ENCODE results near the gene ATG101. TPM values are rescaled to one million over a fixed set of nuclear protein-coding genes. Genes with fewer than 3 reads are reported as not detected.

Gene ATG101
- 13.3 TPM for polyA plus RNA-seq (2013)

GRCh38 chr12:52069327-52070184 is at the start of gene ATG101:
TSS of gene ATG101 (plus strand) at chr12:52069978. CDS start at chr12:52073651, 3,673 bp downstream.
- ChIA-PET CTCF (interaction anchor here (1.0 to 31.9 kb wide), 10 partner anchors 9 to 43 kb away, joined by 3 to 661 read pairs (median 6); partner anchors contain the start of gene SMIM41), POLR2A (interaction anchor here (0.6 to 3.7 kb wide), 11 partner anchors 10 to 47 kb away, joined by 3 to 20 read pairs (median 4); partner anchors contain the start of gene NR4A1)
- Histone ChIP-seq H3K27me3 (replicated peaks in 2 of 5; ENCODE audit: control insufficient read depth in 4 of 5, insufficient read depth in 5 of 5, low read length in 4 of 5) (no peaks in the 10 kb centered on the region), H3K9me3 (ENCODE audit: control extremely low read depth in 1 of 5, control insufficient read depth in 4 of 5, insufficient read depth in 2 of 5, low read depth in 1 of 5, low read length in 4 of 5) (no peaks in the 10 kb centered on the region), H3K4me3 (ENCODE audit: control insufficient read depth in 1 of 7, extremely low read depth in 1 of 7, insufficient read depth in 4 of 7, low read depth in 2 of 7, low read length in 6 of 7) (peak within 1 kb of the TSS; percentile 69 to 99 (median 93)), H3K4me1 (ENCODE audit: control extremely low read depth in 1 of 4, control insufficient read depth in 4 of 4, insufficient read depth in 4 of 4, low read length in 3 of 4) (peaks cover 4 to 19% (median 18%) of the 10 kb centered on the region in 4 experiments), H3K36me3 (ENCODE audit: control insufficient read depth in 4 of 4, insufficient read depth in 4 of 4, low read length in 3 of 4) (peaks cover 4 to 22% (median 13%) of the 10 kb centered on the region in 4 experiments), H3K27ac (ENCODE audit: insufficient read depth in 1 of 2, low read depth in 1 of 2, low read length in 2 of 2, poor library complexity in 1 of 2, severe bottlenecking in 2 of 2) (peak within 1 kb of the TSS; percentile 95 to 98)
- DNase-seq: peak; percentile 96 to 98 (median 97)
- 0% methylated on average over 35 of the region's 60 CpGs for WGBS (ENCODE audit: insufficient coverage)

- ChIA-PET CTCF (interaction anchor here (0.8 to 16.1 kb wide), 17 partner anchors 9 to 207 kb away, joined by 3 to 661 read pairs (median 5); partner anchors contain the start of genes ATG101, SMIM41 and TAMALIN), POLR2A (interaction anchor here (1.6 to 6.4 kb wide), 3 partner anchors 11 to 28 kb away, joined by 11 to 120 read pairs (median 38); partner anchors contain the start of gene TAMALIN)
- H3K4me3 ChIP-seq (ENCODE audit: control insufficient read depth in 1 of 7, extremely low read depth in 1 of 7, insufficient read depth in 4 of 7, low read depth in 2 of 7, low read length in 6 of 7): peak overlapping the region in 5 of 7 experiments; percentile 11 to 72 (median 39)
- no peaks in the 10 kb centered on the region for H3K27me3 ChIP-seq (replicated peaks in 2 of 5; ENCODE audit: control insufficient read depth in 4 of 5, insufficient read depth in 5 of 5, low read length in 4 of 5)
- H3K9me3 ChIP-seq (ENCODE audit: control extremely low read depth in 1 of 5, control insufficient read depth in 4 of 5, insufficient read depth in 2 of 5, low read depth in 1 of 5, low read length in 4 of 5): no peaks in the 10 kb centered on the region
- WGBS (ENCODE audit: insufficient coverage): 2% methylated on average over 7 of the region's 9 CpGs
- H3K27ac ChIP-seq (ENCODE audit: insufficient read depth in 1 of 2, low read depth in 1 of 2, low read length in 2 of 2, poor library complexity in 1 of 2, severe bottlenecking in 2 of 2): no peak overlapping the region
- DNase-seq: peak; percentile 75 to 84 (median 82)
- no peaks in the 10 kb centered on the region for H3K36me3 ChIP-seq (ENCODE audit: control insufficient read depth in 4 of 4, insufficient read depth in 4 of 4, low read length in 3 of 4)
- peaks cover 8 to 40% (median 38%) of the 10 kb centered on the region in 4 experiments for H3K4me1 ChIP-seq (ENCODE audit: control extremely low read depth in 1 of 4, control insufficient read depth in 4 of 4, insufficient read depth in 4 of 4, low read length in 3 of 4)
These were observed 49.0 kb upstream of the ATG101 start for GRCh38 chr12:52020539-52021336.

GRCh38 chr12:52022841-52023181 is 47.0 kb upstream of the ATG101 start:
- DNase-seq: peak in 1 of 3 donors; percentile 23
- H3K36me3 ChIP-seq (ENCODE audit: control insufficient read depth in 4 of 4, insufficient read depth in 4 of 4, low read length in 3 of 4): no peaks in the 10 kb centered on the region
- peaks cover 8 to 46% (median 43%) of the 10 kb centered on the region in 4 experiments for H3K4me1 ChIP-seq (ENCODE audit: control extremely low read depth in 1 of 4, control insufficient read depth in 4 of 4, insufficient read depth in 4 of 4, low read length in 3 of 4)
- no peaks in the 10 kb centered on the region for H3K27me3 ChIP-seq (replicated peaks in 2 of 5; ENCODE audit: control insufficient read depth in 4 of 5, insufficient read depth in 5 of 5, low read length in 4 of 5)
- peak overlapping the region; percentile 51 to 86 (median 70) for H3K4me3 ChIP-seq (ENCODE audit: control insufficient read depth in 1 of 7, extremely low read depth in 1 of 7, insufficient read depth in 4 of 7, low read depth in 2 of 7, low read length in 6 of 7)
- ChIA-PET CTCF (interaction anchor here (1.1 to 16.1 kb wide), 12 partner anchors 15 to 129 kb away, joined by 4 to 661 read pairs (median 18); partner anchors contain the start of genes ATG101, NR4A1, SMIM41 and TAMALIN), POLR2A (interaction anchor here (0.8 to 6.4 kb wide), 14 partner anchors 9 to 654 kb away, joined by 3 to 120 read pairs (median 5); partner anchors contain the start of genes ATG101, NR4A1 and TAMALIN)
- WGBS (ENCODE audit: insufficient coverage): 0% methylated on average over 4 of the region's 14 CpGs
- H3K27ac ChIP-seq (ENCODE audit: insufficient read depth in 1 of 2, low read depth in 1 of 2, low read length in 2 of 2, poor library complexity in 1 of 2, severe bottlenecking in 2 of 2): peak overlapping the region; percentile 25 to 78
- no peaks in the 10 kb centered on the region for H3K9me3 ChIP-seq (ENCODE audit: control extremely low read depth in 1 of 5, control insufficient read depth in 4 of 5, insufficient read depth in 2 of 5, low read depth in 1 of 5, low read length in 4 of 5)

GRCh38 chr12:52023182-52023975 is 46.4 kb upstream of the ATG101 start:
- peak overlapping the region; percentile 25 to 78 for H3K27ac ChIP-seq (ENCODE audit: insufficient read depth in 1 of 2, low read depth in 1 of 2, low read length in 2 of 2, poor library complexity in 1 of 2, severe bottlenecking in 2 of 2)
- WGBS (ENCODE audit: insufficient coverage): under 1% methylated on average over 53 of the region's 70 CpGs
- H3K36me3 ChIP-seq (ENCODE audit: control insufficient read depth in 4 of 4, insufficient read depth in 4 of 4, low read length in 3 of 4): no peaks in the 10 kb centered on the region
- H3K27me3 ChIP-seq (replicated peaks in 2 of 5; ENCODE audit: control insufficient read depth in 4 of 5, insufficient read depth in 5 of 5, low read length in 4 of 5): no peaks in the 10 kb centered on the region
- peak; percentile 83 to 95 (median 90) for DNase-seq
- H3K4me3 ChIP-seq (ENCODE audit: control insufficient read depth in 1 of 7, extremely low read depth in 1 of 7, insufficient read depth in 4 of 7, low read depth in 2 of 7, low read length in 6 of 7): peak overlapping the region; percentile 51 to 86 (median 70)
- H3K4me1 ChIP-seq (ENCODE audit: control extremely low read depth in 1 of 4, control insufficient read depth in 4 of 4, insufficient read depth in 4 of 4, low read length in 3 of 4): peaks cover 8 to 46% (median 43%) of the 10 kb centered on the region in 4 experiments
- H3K9me3 ChIP-seq (ENCODE audit: control extremely low read depth in 1 of 5, control insufficient read depth in 4 of 5, insufficient read depth in 2 of 5, low read depth in 1 of 5, low read length in 4 of 5): no peaks in the 10 kb centered on the region
- ChIA-PET POLR2A (interaction anchor here (0.8 to 6.4 kb wide), 15 partner anchors 9 to 654 kb away, joined by 3 to 120 read pairs (median 5); partner anchors contain the start of genes ATG101, NR4A1 and TAMALIN), CTCF (interaction anchor here (1.1 to 16.1 kb wide), 12 partner anchors 15 to 129 kb away, joined by 4 to 661 read pairs (median 18); partner anchors contain the start of genes ATG101, NR4A1, SMIM41 and TAMALIN)

GRCh38 chr12:52023976-52024688 is 45.6 kb upstream of the ATG101 start:
- Histone ChIP-seq H3K27ac (ENCODE audit: insufficient read depth in 1 of 2, low read depth in 1 of 2, low read length in 2 of 2, poor library complexity in 1 of 2, severe bottlenecking in 2 of 2) (peak overlapping the region in 1 of 2 experiments; percentile 61), H3K4me1 (ENCODE audit: control extremely low read depth in 1 of 4, control insufficient read depth in 4 of 4, insufficient read depth in 4 of 4, low read length in 3 of 4) (peaks cover 8 to 46% (median 43%) of the 10 kb centered on the region in 4 experiments), H3K27me3 (replicated peaks in 2 of 5; ENCODE audit: control insufficient read depth in 4 of 5, insufficient read depth in 5 of 5, low read length in 4 of 5) (no peaks in the 10 kb centered on the region), H3K36me3 (ENCODE audit: control insufficient read depth in 4 of 4, insufficient read depth in 4 of 4, low read length in 3 of 4) (no peaks in the 10 kb centered on the region), H3K4me3 (ENCODE audit: control insufficient read depth in 1 of 7, extremely low read depth in 1 of 7, insufficient read depth in 4 of 7, low read depth in 2 of 7, low read length in 6 of 7) (peak overlapping the region; percentile 11 to 86 (median 70)), H3K9me3 (ENCODE audit: control extremely low read depth in 1 of 5, control insufficient read depth in 4 of 5, insufficient read depth in 2 of 5, low read depth in 1 of 5, low read length in 4 of 5) (no peaks in the 10 kb centered on the region)
- CTCF ChIA-PET: interaction anchor here (0.6 to 16.1 kb wide), 18 partner anchors 16 to 1348 kb away, joined by 3 to 661 read pairs (median 8); partner anchors contain the start of genes ATG101, NR4A1, SMIM41 and TAMALIN
- no peak for DNase-seq
- POLR2A ChIA-PET: interaction anchor here (1.1 to 6.4 kb wide), 13 partner anchors 9 to 58 kb away, joined by 4 to 120 read pairs (median 5); partner anchors contain the start of genes NR4A1 and TAMALIN
- 10% methylated on average over 9 of the region's 20 CpGs for WGBS (ENCODE audit: insufficient coverage)

Data from common myeloid progenitor, CD34-positive (primary cell).